HCT116 (cell line): ENCODE measurements around the gene PTGER4. TPM values are rescaled to one million over a fixed set of nuclear protein-coding genes. Genes with fewer than 3 reads are reported as not detected.

ENCODE experiments used
- CEBPB ChIP-seq: IDR thresholded peaks from 2 replicates; pipeline ENCODE4 v1.6.1; 2012; ENCODE audit warnings: low read depth
- EGR1 ChIP-seq: IDR thresholded peaks from 2 replicates; pipeline ENCODE4 v1.6.1; 2012; ENCODE audit warnings: low read depth
- ELF1 ChIP-seq: IDR thresholded peaks from 2 replicates; pipeline ENCODE4 v1.6.1; 2012; ENCODE audit warnings: low read depth, borderline replicate concordance
- EZH2phosphoT487 ChIP-seq: fragments of 200-600 bp; IDR thresholded peaks from 2 replicates; pipeline ENCODE4 v1.6.1; 2018; ENCODE audit warnings: antibody characterized with exemption, borderline replicate concordance
- FOSL1 ChIP-seq: IDR thresholded peaks from 2 replicates; pipeline ENCODE4 v1.6.1; 2012; ENCODE audit warnings: low read depth
- POLR2A ChIP-seq: IDR thresholded peaks from 2 replicates; pipeline ENCODE4 v1.7.0; 2011; ENCODE audit warnings: borderline replicate concordance; ENCODE audit not compliant: insufficient read depth, insufficient read length; ENCODE audit errors: extremely low read depth
- POLR2AphosphoS5 ChIP-seq: IDR thresholded peaks from 2 replicates; pipeline ENCODE4 v1.6.1; 2011; ENCODE audit warnings: mild to moderate bottlenecking, low read depth, low read length, moderate library complexity
- RAD21 ChIP-seq: IDR thresholded peaks from 2 replicates; pipeline ENCODE4 v1.6.1; 2012; ENCODE audit warnings: low read depth, mild to moderate bottlenecking
- SP1 ChIP-seq: IDR thresholded peaks from 2 replicates; pipeline ENCODE4 v1.6.1; 2012; ENCODE audit warnings: low read depth
- SRF ChIP-seq: IDR thresholded peaks from 2 replicates; pipeline ENCODE4 v1.6.1; 2012; ENCODE audit warnings: low read depth
- YY1 ChIP-seq: IDR thresholded peaks from 2 replicates; pipeline ENCODE4 v1.6.1; 2011; ENCODE audit warnings: low read length, low read depth, moderate library complexity, mild to moderate bottlenecking; ENCODE audit not compliant: insufficient replicate concordance; ENCODE audit errors: extremely low read depth
- total RNA-seq: library from RNA; stranded (reverse); gene quantifications from one replicate; pipeline ENCODE4 v1.2.1, GENCODE V29; 2021; ENCODE audit not compliant: unreplicated experiment
- TF ChIP-seq, protein P1 (sequence below): IDR thresholded peaks from 2 replicates; pipeline ENCODE4 v1.6.1; 2012

Gene PTGER4
- total RNA-seq, 1 experiment from 2014 or later, result 3.0 TPM

DNA sequence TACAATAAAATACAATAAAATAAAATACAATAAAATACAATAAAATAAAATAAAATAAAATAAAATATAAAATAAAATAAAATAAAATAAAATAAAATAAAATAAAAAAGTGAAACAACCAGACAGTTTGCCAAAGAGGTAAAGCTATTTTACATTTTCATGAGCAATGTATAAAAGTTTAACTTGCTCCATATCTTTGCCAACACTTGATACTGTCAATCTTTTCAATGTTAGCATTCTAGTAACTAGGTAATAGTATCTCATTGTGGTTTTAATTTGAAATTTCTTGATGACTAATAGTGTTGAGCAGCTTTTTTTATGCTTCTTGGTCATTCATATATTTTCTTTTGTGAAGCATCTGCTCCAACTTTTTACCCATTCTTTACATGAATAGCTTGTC lies 58.8 kb downstream of the PTGER4 start (continued):
- TF ChIP-seq YY1, result no peak
- TF ChIP-seq ELF1, result no peak
- TF ChIP-seq EGR1, result no peak
- TF ChIP-seq RAD21, result no peak
- no peak for TF ChIP-seq CEBPB
- no peak for TF ChIP-seq POLR2A
- TF ChIP-seq, protein P1, sequence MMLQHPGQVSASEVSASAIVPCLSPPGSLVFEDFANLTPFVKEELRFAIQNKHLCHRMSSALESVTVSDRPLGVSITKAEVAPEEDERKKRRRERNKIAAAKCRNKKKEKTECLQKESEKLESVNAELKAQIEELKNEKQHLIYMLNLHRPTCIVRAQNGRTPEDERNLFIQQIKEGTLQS, result no peak
- TF ChIP-seq SP1, result no peak
- TF ChIP-seq SRF, result no peak
- TF ChIP-seq POLR2AphosphoS5, result no peak
- TF ChIP-seq EZH2phosphoT487, result no peak
- TF ChIP-seq FOSL1, result no peak

Other genes with a start within 250 kb of the PTGER4 start
- 14.5 TPM for gene TTC33, start 76.0 kb downstream of the PTGER4 start, total RNA-seq
- 53.5 TPM for gene PRKAA1, start 118.5 kb downstream of the PTGER4 start, total RNA-seq
- 1,279 TPM for gene RPL37, start 155.3 kb downstream of the PTGER4 start, total RNA-seq
- not detected for gene CARD6, start 161.5 kb downstream of the PTGER4 start, total RNA-seq
- 0.74 TPM for gene C7, start 229.6 kb downstream of the PTGER4 start, total RNA-seq